HG02571 (cell line): ENCODE results near the gene TEKT2.

Experiments
- ATAC-seq: cut with Tn5 transposase; IDR thresholded peaks from one replicate; pipeline ENCODE4 v1.9.1; 2021; ENCODE audit warnings: mild to moderate bottlenecking, moderate library complexity; ENCODE audit not compliant: unreplicated experiment

The TEKT2 gene, protein sequence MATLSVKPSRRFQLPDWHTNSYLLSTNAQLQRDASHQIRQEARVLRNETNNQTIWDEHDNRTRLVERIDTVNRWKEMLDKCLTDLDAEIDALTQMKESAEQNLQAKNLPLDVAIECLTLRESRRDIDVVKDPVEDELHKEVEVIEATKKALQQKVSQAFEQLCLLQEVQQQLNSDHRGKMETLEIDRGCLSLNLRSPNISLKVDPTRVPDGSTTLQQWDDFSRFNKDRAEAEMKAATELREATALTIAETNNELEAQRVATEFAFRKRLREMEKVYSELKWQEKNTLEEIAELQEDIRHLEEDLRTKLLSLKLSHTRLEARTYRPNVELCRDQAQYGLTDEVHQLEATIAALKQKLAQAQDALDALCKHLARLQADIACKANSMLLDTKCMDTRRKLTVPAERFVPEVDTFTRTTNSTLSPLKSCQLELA

DNA sequence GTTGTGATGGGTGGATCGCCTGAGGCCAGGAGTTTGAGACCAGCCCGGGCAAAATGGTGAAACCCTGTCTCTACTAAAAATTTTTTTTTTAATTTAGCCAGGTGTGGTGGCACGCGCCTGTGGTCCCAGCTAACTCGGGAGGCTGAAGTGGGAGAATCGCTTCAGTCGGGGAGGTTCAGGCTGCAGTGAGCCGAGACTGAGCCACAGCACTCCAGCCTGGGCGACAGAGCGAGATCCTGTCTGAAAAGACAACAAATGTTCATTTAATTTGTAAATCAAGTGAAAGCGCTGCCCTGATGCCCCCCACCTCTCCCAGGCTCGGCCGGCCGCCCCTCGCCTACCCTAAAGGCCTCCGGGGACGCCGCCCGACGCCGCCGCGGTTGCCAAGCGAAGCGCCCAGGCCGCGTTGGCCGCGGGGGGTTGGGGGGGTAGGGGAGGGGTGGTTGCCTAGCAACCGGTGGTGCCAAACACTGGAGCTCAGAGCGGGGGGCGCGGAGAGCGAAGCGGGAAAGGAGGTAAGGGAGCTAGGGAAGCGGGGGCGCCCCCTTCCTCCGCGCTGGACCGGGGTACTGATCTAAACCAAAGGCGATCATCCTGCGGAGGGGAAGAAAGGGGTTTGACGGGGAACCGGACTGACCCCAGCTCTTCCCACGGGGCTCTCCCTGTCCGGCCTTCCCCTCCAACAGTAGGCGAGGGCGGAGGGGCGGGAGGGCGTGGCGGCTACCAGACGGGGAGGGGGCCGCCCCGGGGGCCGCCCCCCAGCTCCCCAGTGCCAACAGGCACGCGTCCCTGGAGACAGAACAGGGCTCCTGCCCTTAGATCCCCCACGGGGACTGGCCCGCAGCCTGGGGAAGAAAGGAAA is at the start of gene TEKT2:
Gene TEKT2 (plus strand): TSS at position 460 of the 862 bp plus-strand sequence. CDS start 828 bp downstream, outside the sequence.
- ATAC-seq, result no peak

DNA sequence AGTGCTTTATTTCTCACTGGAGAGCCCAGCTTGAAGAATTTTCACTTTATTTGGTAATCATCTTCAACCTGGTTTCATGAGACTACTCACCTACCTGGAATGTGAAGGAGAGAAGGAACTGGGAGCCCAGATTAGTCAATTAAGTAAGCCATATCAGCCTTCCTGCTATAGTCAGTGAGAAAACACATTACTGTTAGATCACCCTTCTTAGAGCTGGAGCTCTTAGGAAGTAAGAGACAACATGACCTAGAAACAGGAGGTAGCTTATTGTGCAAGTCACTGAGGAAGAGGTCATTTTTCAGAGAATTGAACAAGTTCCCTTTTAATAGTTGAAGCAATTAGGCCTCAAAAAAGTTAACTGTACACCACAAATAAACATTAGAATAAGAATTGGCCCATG is 49.2 kb upstream of the TEKT2 start:
- ATAC-seq, result no peak

DNA sequence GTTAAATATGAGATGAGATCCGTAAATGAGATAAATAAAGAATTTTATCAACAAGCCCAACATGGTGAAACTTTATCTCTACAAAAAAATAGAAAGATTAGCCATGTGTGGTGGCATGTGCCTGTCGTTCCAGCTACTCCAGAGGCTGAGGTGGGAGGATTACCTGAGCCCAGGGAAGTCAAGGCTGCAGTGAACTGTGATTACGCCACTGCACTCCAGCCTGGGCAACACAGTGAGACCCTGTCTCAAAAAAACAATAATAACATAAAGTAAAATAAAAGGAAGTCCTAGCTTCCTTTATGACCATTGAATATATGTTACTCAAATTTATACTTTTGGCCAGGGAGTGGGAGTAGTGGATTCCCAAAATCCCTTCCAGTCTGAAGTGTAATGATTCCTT is 48.7 kb upstream of the TEKT2 start:
- ATAC-seq, result no peak

DNA sequence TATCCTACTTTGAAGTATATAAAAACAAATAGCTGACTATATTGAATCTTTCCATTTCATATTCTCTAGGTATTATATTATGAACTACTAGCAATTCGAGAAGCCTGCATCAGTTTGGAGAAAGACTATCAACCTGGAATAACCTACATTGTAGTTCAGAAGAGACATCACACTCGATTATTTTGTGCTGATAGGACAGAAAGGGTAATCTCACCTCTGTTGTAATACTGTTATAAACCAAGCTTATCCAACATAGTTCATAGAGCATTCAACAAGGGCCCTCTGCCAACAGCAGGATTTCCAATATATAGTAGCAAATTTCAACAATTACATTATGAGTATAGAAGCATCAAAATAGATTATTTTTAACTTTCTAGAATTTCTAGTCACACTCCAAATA is 43.7 kb upstream of the TEKT2 start:
- no peak for ATAC-seq

DNA sequence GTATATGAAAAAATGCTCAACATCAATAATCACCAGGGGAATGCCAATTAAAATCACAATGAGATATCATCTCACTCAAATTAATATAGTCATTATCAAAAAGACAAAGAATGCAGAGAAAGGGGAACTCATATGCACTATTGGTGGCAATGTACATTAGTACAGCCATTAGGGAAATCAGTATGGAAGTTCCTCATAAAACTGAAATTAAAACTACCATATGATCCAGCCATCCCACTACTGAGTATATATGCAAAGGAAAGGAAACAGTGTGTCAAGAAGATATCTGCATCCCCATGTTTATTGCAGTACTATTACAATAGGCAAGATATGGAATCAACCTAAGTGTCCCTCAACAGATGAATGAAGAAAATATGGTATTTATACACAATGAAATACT is 32.1 kb upstream of the TEKT2 start:
- no peak for ATAC-seq

DNA sequence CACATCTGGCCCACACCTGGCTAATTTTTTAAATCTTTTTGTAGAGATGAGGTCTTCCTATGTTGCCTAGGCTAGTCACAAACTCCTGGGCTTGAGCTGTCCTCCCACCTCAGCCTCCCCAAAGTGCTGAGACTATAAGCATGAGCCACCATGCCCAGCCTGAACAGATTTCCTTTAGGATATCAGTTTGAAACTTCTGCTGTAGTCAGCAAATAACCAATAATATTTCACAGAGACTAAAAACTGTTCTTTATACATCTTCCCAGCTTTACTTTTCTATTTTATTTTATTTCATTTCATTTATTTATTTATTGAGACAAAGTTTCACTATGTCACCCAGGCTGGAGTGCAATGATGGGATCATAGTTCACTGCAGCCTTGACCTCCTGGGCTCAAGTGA is 29.9 kb upstream of the TEKT2 start:
- ATAC-seq, result no peak

DNA sequence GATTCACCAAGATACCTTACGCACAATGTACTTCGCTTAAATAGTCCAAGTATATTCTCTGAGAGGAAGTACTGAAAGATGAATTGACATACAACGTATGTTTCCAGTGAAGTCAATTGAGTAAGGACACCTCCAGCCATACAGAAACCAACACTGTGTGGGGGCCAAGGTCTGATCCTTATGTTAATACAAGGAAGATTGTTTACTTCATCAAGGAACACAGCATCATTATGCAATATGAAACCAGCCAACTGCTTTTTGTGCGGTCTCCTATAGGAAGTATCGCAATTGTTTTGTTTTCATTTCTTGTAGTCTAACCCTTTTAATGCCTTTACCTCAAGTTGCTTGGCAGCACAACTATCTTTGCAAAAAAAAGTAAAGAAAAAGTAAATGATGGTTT is 28.2 kb upstream of the TEKT2 start:
- no peak for ATAC-seq

DNA sequence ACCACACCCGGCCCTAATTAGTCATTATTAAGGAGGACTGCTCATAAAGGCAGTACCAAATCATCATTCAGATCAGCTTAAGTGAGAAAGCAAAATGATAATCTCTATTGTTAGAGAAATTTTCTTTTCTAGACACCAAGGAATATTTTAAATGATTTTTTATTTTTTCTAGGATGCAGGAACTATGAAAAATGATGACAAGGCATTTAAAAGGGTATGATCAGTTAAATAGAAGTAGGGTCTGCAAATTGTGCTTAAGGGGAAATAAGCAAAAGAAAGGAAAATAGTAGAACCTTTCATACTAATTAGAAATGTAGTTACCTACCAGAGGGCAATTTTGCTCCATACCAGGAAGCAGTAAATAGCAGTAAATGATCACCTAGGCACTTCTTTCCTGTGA is 21.6 kb upstream of the TEKT2 start:
- ATAC-seq, result no peak

DNA sequence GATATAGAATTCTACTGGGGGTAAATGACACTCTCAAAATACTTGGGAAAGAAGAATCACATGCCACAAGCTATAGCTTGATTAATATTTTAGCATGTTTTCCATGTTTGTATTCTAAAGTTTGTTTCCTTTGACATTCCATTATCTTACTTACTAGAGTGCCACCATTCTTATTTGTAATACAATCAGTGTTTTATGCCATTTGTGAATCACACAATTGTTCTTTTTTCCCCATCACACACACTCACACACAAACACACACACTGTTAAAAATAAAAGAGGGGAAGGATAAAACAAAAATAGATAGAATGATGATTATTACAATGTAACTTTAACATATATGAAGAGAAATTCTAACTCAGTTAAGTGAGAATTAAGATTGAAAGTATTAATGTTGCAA is 16.0 kb upstream of the TEKT2 start:
- ATAC-seq, result no peak

DNA sequence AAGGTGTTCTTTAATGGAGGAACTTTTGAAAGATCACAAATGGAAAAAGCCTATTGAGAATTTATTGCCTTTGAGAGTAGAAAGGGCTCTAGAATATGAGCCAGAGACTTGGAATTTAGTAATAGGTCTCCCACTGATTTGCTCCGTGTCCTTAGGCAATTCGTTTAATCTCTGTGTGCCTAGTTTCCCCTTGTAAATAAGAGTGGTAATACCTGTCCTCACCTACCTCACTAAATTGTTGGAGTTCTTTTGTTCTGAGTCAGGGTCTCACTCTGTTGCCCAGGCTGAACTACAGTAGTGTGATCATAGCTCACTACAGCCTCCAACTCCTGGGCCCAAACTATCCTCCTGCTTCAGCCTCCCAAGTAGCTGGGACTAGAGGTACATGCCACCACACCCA is 15.0 kb upstream of the TEKT2 start:
- no peak for ATAC-seq

DNA sequence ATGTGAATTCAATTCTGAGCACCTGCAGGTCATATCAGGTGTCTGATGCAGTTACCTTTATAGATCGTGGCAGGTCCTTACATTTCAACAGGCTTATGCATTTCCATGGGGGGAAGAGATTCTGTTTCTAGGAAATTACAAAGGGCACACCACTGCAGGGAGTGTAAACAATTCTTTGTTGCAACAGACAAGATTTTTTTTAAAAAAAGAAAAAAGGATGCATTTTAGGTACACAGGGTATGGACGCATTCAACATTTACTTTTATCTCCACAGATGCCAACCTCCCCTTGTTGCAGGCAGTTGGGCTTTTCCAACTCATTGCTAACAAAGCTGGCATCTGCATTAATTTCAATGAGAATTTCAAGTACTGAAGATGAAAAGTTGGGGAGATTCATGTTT is 13.5 kb upstream of the TEKT2 start:
- ATAC-seq, result no peak

DNA sequence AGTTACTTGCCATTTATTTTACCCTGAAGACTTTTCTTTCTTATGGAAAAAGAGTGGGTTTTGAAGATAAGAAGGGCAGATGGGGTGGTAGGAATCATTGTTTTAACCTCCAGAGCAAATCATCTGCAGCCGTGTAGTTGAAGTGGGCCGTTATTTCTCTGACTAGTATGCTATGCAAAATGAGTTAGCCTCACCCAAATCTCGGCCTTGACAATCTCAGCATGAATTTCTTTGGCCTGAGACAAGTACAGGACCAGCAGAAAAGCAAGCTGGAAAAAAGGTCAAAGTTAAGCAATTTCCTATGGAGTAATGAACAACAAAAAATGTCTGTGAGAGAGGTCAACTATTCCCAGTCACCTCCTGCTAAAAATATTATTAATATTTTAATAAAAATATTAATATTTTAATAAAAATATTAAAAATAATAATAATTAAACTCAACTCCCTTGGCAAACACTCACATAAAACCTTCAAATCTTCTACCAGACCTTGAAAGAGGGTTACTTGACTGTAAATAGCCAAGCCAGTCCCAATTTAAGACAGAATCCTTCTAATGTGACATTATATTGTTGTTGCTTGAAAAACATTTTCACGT is 6.8 kb upstream of the TEKT2 start:
- ATAC-seq, result no peak

DNA sequence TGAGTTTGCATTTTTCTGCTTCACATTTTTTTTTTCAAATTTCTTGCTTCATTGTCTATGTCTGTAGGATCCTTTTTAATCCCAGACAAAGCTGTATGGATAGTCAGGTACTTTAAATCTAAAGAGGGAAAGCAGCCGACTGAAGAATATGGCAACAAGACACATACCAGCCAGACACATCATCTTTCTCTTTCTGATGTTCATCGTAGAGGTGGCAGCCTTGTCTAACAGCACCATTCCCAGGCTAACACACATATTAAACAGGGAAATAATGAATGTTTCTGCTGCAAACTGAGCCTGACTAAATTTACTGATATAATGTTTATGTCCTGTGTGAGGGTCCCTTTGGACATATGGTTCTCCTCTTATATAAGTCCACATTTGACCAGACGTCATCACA is 3.7 kb upstream of the TEKT2 start:
- no peak for ATAC-seq

DNA sequence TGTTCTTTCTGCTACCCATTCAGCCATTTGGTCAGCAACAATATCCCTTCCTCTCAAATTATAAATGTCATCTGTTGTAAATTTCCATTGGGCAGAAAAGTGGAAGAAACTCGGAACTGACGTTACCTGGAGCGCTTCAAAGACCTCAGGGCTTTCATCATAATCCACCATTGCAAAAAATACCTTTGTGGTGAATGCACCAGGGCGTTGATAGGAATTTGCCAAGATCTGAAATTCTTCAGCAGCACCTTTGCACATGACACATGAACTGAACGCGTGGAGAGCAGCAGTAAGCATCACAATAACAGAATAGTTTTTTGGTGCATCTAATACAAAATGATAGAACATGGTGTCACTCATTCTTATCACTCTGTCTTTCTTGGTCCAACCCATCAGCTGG is 3.1 kb upstream of the TEKT2 start:
- no peak for ATAC-seq

DNA sequence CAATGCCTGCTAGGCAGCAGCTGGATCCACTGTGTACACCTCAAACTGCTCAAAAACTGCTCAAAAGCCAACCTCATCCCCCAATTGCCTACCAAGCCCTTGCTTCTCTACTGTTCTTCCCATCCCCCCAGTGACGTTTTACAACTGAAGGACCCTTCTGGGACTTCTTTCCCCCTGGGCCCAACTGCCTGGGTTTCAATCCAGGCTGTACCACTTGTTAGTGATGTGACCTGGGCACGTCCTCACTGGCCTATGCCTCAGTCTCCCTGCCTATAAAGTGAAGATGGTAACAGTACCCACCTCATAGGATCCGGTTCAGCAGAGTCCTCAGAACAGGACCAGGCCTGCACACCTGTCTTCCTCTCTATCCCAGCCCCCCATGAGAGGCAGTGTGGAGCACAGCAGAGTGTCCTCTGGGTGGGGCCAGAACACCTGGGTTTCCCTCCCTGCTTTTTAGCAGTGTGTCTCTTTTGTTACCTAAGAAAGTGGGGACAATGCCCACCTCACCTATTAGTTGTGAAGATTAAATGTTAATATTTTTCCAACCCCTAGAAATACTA is 1.9 kb upstream of the TEKT2 start:
- ATAC-seq, result no peak

DNA sequence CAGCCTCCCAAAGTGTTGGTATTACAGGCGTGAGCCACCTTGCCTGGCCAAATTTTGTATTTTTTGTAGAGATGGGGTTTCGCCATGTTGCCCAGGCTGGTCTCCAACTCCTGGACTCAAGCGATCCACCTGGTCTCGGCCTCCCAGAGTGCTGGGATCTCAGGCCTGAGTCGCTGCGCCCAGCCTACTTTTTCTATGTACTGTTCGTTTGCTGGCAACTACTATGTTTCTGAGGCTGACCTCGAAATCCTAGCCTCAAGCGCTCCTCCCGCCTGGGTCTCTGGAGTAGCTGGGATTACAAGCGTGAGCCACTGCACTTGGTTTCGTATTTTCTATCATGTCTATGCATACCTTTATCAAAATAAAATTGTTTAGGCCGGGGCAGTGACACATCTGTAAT is 675 bp upstream of the TEKT2 start:
- no peak for ATAC-seq

DNA sequence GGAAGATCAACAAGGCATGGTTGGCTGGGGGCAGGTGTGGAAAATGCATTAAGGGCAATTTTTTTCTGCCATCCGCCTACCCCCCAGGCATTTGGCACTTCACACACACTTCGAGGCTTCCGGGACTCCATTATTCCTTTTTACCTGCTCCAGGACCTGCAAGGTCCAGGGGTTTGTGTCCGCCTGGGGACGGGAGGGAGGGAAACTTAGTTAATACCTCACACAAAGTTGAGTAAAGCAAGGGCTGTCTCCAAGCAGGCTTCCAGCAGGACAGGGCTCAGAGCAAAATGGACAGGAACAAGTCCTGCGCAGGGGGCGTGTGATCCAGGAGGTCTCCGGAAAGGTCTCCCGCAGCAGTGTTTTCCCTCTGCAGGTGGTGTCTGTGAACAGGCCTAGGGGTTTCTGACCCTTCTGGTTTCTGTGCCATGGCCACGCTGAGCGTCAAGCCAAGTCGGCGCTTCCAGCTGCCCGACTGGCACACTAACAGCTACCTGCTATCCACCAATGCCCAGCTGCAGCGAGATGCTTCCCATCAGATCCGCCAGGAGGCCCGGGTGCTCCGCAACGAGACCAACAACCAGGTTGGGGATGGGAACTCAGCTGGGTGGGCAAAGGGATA is 712 bp downstream of the TEKT2 start:
- ATAC-seq, result no peak

DNA sequence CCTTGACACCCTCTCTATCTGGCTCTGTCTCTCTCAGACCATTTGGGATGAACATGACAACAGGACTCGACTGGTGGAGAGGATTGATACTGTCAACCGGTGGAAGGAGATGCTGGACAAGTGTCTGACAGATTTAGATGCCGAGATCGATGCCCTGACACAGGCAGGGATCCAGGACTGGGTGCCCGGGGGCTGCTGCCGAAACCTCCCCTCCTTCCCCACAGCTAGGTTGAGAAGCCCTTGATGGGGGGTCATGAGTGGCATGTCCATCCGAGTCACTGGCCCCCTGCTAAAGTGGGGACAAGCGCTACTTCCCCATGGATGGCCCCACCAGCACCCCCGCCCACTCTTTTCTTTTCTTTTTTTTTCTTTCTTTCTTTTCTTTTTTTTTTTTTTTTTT is 1.2 kb downstream of the TEKT2 start:
- ATAC-seq, result no peak

DNA sequence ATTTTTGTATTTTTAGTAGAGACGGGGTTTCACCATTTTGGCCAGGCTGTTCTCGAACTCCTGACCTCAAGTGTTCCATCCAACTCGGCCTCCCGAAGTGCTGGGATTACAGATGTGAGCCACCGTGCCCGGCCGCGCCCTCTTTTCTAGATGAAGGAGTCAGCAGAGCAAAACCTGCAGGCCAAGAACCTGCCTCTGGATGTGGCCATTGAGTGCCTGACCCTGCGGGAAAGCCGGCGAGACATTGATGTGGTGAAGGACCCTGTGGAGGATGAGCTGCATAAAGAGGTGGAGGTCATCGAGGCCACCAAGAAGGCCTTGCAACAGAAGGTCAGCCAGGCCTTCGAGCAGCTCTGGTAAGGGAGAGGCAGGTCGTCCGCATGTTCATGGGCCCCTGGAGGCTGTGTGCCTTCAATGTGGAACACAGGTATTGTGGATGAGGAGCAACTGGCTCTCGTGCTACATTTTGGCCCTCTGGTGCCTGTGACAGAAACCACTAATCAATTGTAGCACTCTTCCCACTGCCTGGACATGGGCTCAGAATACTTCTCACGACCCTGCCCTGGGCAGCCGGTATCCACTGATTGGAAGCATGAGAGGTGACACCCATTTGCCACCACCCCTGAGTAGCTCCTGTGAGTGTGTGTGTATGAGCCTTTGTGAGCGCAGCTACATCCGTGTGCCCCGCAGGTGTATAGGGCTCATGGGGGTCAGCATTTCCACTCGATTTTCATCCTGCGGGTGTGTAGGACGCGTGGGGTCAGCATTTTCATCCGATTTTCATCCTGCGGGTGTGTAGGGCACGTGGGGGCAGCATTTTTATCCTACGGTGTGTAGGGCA is 2.0 kb downstream of the TEKT2 start:
- no peak for ATAC-seq
